Lower leg skin (tissue), 4 donors: ENCODE results near the gene PPTC7. TPM values are rescaled to one million over a fixed set of nuclear protein-coding genes. Genes with fewer than 3 reads are reported as not detected.
"Not testable (repeated sequence)": the region's sequence is repeated elsewhere in the genome, so short reads cannot be mapped to it uniquely, and the experiment has no call there.

Experiments
- DNase-seq, 2 donors: peaks; one replicate each; pipeline ENCODE4 v3.0.0-alpha.2; 2019; ENCODE audit warnings: low spot score in 2 of 2
- H3K4me3 ChIP-seq: fragments of 200-600 bp; sonication (generic); 2 replicates; pipeline ENCODE4 v1.5.1; 2017; ENCODE audit warnings: mild to moderate bottlenecking, low read depth; ENCODE audit not compliant: poor library complexity, severe bottlenecking
- CTCF ChIP-seq, 3 donors: fragments of 450-650 bp; IDR thresholded peaks; one replicate each; pipeline ENCODE4 v1.5.1; 2016; ENCODE audit warnings: antibody characterized with exemption in 3 of 3, mild to moderate bottlenecking in 3 of 3, moderate library complexity in 2 of 3
- POLR2A ChIP-seq, 2 donors: fragments of 450-650 bp; IDR thresholded peaks; one replicate each; pipeline ENCODE4 v1.6.1; 2016 to 2017; ENCODE audit warnings: antibody characterized with exemption in 2 of 2, mild to moderate bottlenecking in 1 of 2, moderate library complexity in 1 of 2
- WGBS, 2 donors: methylation state at CpG; one replicate each; pipeline ENCODE4 v1.1.5; 2018; 5-methylcytosine and 5-hydroxymethylcytosine counted together
- intact Hi-C: fragments of 100-400 bp; cut with DNase I; formaldehyde crosslinking; loops from one replicate; pipeline ENCODE4 v1.15.0; 2023; ENCODE audit warnings: low total_unique reads
- total RNA-seq, 4 donors: library from RNA; depleted of rRNA; stranded (reverse); fragments of >200 nt; gene quantifications; one replicate each; pipeline ENCODE4 v1.1.0, GENCODE V29; 2016

PPTC7 gene
- total RNA-seq, 4 donors from 2014 or later, result 19.6 to 29.8 (median 26.0) TPM

- intact Hi-C loops, result no loop called here
- TF ChIP-seq POLR2A (IDR thresholded peaks at IDR 0.05), result no peak
- no peak overlapping the region for H3K4me3 ChIP-seq
- 56 to 60% methylated on average over 8 of the region's 8 CpGs for WGBS, 2 donors
- DNase-seq, result peak in 1 of 2 donors; percentile 6
These were observed 18.6 kb downstream of the PPTC7 start for GRCh38 chr12:110564471-110564991.

GRCh38 chr12:110563702-110564470 lies 19.2 kb downstream of the PPTC7 start:
- no peak for DNase-seq
- TF ChIP-seq CTCF (IDR thresholded peaks at IDR 0.05) (no peak), POLR2A (IDR thresholded peaks at IDR 0.05) (no peak)
- intact Hi-C loops, result no loop called here
- no peak overlapping the region for H3K4me3 ChIP-seq

GRCh38 chr12:110562386-110562785 lies 20.7 kb downstream of the PPTC7 start:
- H3K4me3 ChIP-seq, intact Hi-C loops, DNase-seq: not testable (repeated sequence)
- 77 to 79% methylated on average over 5 of the region's 5 CpGs for WGBS, 2 donors

- 72 to 74% methylated on average over 15 of the region's 15 CpGs for WGBS, 2 donors
- TF ChIP-seq POLR2A (IDR thresholded peaks at IDR 0.05) (no peak), CTCF (IDR thresholded peaks at IDR 0.05) (no peak)
- intact Hi-C loops, result no loop called here
- no peak overlapping the region for H3K4me3 ChIP-seq
- DNase-seq, result peak in 1 of 2 donors; percentile 40
These were observed 21.5 kb downstream of the PPTC7 start for GRCh38 chr12:110561471-110562201.

- no peak overlapping the region for H3K4me3 ChIP-seq
- DNase-seq, result no peak
- WGBS, 2 donors, result 79 to 81% methylated on average over 1 of the region's 1 CpG
- TF ChIP-seq POLR2A (IDR thresholded peaks at IDR 0.05) (no peak), CTCF (IDR thresholded peaks at IDR 0.05) (no peak)
- intact Hi-C loops, result no loop called here
These were observed 22.2 kb downstream of the PPTC7 start for GRCh38 chr12:110560946-110561345.

GRCh38 chr12:110560048-110560447 lies 23.1 kb downstream of the PPTC7 start:
- no peak for DNase-seq
- 95 to 98% methylated on average over 5 of the region's 5 CpGs for WGBS, 2 donors
- no peak overlapping the region for H3K4me3 ChIP-seq
- TF ChIP-seq POLR2A (IDR thresholded peaks at IDR 0.05) (no peak), CTCF (IDR thresholded peaks at IDR 0.05) (no peak)
- intact Hi-C loops, result no loop called here

GRCh38 chr12:110558945-110559344 lies 24.2 kb downstream of the PPTC7 start:
- 86 to 88% methylated on average over 2 of the region's 2 CpGs for WGBS, 2 donors

More at GRCh38 chr12:110558945-110559344, 24.2 kb downstream of the PPTC7 start:
- intact Hi-C loops, H3K4me3 ChIP-seq, DNase-seq: not testable (repeated sequence)
